B cell (primary cell): ENCODE data around the gene HIC2.
"Not testable (repeated sequence)": the region's sequence is repeated elsewhere in the genome, so short reads cannot be mapped to it uniquely, and the experiment has no call there.

Source experiments
- EZH2 ChIP-seq: IDR thresholded peaks from 2 replicates; pipeline ENCODE4 v1.6.1; 2012; ENCODE audit warnings: borderline replicate concordance, low read depth, mild to moderate bottlenecking, moderate library complexity, low read length; ENCODE audit not compliant: insufficient read depth, poor library complexity, severe bottlenecking
- TF ChIP-seq, protein P1 (sequence below): fragments of 200-600 bp; IDR thresholded peaks from one replicate; pipeline ENCODE4 v1.8.0; 2022; ENCODE audit warnings: antibody characterized with exemption, mild to moderate bottlenecking

DNA sequence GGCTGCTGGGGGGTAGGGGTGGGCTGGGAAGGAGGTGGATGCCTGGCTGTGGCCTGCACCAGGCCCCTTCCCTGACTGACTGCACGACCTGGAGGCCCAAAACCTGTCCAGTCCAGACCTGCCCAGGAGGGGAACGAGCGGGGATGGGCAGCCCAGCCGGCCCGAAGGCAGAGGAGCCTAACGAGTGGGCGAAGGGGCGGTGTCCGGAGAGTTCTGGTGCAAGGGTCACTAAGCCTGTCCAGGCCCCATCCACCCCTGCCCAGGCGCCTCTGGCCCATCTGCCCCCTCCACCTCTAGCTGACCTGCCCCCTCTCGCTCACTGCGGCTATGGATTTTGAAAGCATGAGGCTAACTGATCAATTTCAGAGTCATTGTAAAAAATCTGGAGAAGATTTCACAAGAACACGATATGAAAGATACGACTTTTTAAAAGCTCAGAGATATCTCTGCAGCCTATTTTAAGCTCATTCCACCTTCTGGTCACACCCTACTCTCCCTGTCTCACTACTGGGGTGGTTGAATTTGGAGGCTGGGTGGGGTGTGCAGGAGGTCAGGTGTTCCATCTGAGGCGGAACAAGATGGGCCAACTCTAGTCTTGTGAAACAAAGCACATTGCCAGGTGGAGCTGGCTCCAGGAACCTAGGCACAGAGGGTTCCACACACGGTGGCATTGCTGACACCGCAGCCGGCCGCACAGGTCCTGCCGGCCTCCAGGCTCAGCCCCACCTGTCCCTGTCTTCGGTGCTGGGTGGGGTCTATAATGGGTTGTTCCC is 15.8 kb upstream of the HIC2 start:
- TF ChIP-seq, protein P1, sequence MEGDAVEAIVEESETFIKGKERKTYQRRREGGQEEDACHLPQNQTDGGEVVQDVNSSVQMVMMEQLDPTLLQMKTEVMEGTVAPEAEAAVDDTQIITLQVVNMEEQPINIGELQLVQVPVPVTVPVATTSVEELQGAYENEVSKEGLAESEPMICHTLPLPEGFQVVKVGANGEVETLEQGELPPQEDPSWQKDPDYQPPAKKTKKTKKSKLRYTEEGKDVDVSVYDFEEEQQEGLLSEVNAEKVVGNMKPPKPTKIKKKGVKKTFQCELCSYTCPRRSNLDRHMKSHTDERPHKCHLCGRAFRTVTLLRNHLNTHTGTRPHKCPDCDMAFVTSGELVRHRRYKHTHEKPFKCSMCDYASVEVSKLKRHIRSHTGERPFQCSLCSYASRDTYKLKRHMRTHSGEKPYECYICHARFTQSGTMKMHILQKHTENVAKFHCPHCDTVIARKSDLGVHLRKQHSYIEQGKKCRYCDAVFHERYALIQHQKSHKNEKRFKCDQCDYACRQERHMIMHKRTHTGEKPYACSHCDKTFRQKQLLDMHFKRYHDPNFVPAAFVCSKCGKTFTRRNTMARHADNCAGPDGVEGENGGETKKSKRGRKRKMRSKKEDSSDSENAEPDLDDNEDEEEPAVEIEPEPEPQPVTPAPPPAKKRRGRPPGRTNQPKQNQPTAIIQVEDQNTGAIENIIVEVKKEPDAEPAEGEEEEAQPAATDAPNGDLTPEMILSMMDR = not testable (repeated sequence)
- not testable (repeated sequence) for TF ChIP-seq EZH2
